Activated CD8-positive, alpha-beta memory T cell treated with anti-CD3 and anti-CD28 coated beads for 4 hours (primary cell): ENCODE results near the gene MAST1.
"Not testable (repeated sequence)": the region's sequence is repeated elsewhere in the genome, so short reads cannot be mapped to it uniquely, and the experiment has no call there.

Experiments used
- DNase-seq, 2 donors: peaks; one replicate each; pipeline ENCODE4 v3.0.0-alpha.2; 2020; ENCODE audit warnings: low read depth in 2 of 2

MAST1 gene

GRCh38 chr19:12871681-12872080, 33.4 kb downstream of the MAST1 start:
- DNase-seq, result no peak

GRCh38 chr19:12872255-12872654, 33.9 kb downstream of the MAST1 start:
- no peak for DNase-seq

- DNase-seq, result no peak
These were observed 34.9 kb downstream of the MAST1 start for GRCh38 chr19:12872941-12873890.

GRCh38 chr19:12873891-12874745, 35.8 kb downstream of the MAST1 start:
- no peak for DNase-seq

GRCh38 chr19:12875086-12875485, 36.8 kb downstream of the MAST1 start:
- no peak for DNase-seq

GRCh38 chr19:12880551-12881171, 42.3 kb downstream of the MAST1 start:
- no peak for DNase-seq

- DNase-seq, result peak; percentile 71 to 79
These were observed 43.0 kb downstream of the MAST1 start, which contains the start of gene DNASE2 for GRCh38 chr19:12881172-12881808. DNASE2 (minus strand) TSS chr19:12881449; CDS start chr19:12881375, 74 bp downstream.

GRCh38 chr19:12882589-12882988, 44.3 kb downstream of the MAST1 start:
- no peak for DNase-seq

- DNase-seq, result no peak
These were observed 45.9 kb downstream of the MAST1 start for GRCh38 chr19:12884202-12884601.

- no peak for DNase-seq
These were observed 46.3 kb downstream of the MAST1 start for GRCh38 chr19:12884627-12884925.

GRCh38 chr19:12884926-12885748, 46.8 kb downstream of the MAST1 start:
- DNase-seq, result peak; percentile 73 to 79

GRCh38 chr19:12885749-12886650, 47.7 kb downstream of the MAST1 start:
- DNase-seq, result no peak

- no peak for DNase-seq
These were observed 48.3 kb downstream of the MAST1 start for GRCh38 chr19:12886651-12886968.

GRCh38 chr19:12886969-12887747, 48.8 kb downstream of the MAST1 start, which contains the start of gene KLF1:
KLF1 (minus strand) TSS chr19:12887201; CDS start chr19:12887140, 61 bp downstream.
- no peak for DNase-seq

- DNase-seq, result no peak
These were observed 49.8 kb downstream of the MAST1 start for GRCh38 chr19:12888006-12888603.

GRCh38 chr19:12890299-12890786, 52.0 kb downstream of the MAST1 start:
- not testable (repeated sequence) for DNase-seq

- DNase-seq, result peak; percentile 87 to 96
These were observed 52.7 kb downstream of the MAST1 start, which contains the start of gene GCDH for GRCh38 chr19:12890787-12891552. GCDH (plus strand) TSS chr19:12891160; CDS start chr19:12891305, 145 bp downstream.
